NCI-H526 treated with DMSO at 0.1 percent for 48 hours (cell line): ENCODE results near the gene RAB7B.

ENCODE experiments used
- DNase-seq: peaks from one replicate; lab custom pipeline; 2025; lab: John Stamatoyannopoulos, UW

The RAB7B gene

GRCh38 chr1:206022766-206023165 is 19.6 kb upstream of the RAB7B start:
- DNase-seq = no peak

GRCh38 chr1:206021626-206022365 is 18.6 kb upstream of the RAB7B start:
- DNase-seq = no peak

DNA sequence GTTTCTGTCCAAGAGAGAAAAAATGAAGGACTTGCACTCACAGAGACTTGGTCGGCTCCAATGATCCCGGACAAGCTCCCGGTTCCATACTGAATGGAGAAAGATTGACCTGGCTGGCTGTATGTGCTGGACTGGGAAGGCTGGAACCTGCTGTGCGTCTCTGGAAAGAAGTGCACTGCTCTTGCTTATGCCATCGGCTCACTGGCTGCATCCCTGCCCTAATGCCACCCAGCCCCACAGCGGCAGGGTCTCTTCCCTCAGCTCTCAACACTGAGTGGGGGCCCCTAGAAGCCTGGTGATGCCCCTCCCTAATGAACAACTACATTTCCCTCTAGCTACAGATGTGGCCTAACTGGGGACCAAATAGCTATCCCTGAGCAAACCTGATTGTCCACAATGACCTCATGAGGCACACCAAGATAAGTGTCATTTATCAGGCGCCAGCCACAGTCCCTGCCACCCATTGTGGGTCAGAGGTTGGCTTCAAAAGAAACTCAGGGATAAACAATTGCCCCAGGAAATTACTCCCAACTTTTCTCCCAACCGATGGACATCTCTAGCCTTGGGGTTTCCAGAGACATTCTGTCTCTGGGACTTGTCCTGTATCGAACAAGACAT is 17.9 kb upstream of the RAB7B start:
- DNase-seq = no peak

- DNase-seq = no peak
These were observed 17.3 kb upstream of the RAB7B start for GRCh38 chr1:206020393-206021007.

DNA sequence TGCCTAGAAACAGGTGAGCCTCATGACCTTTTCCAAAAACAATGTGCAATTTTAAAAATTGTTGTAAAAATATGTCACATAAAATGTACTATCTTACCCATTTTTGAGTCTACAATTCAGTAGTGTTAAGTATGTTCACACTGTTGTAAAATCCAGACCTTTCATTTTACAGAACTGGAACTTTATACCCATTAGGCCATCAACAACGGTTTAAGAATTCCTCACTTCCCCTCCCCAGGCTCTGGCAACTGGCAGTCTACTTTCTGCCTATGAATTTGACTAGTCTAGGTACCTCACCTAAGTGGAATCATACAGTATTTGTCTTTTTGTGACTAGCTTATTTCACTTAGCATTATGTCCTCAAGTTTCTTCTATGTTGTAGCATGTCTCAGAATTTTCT is 11.9 kb upstream of the RAB7B start:
- no peak for DNase-seq

GRCh38 chr1:206014601-206015000 is 11.4 kb upstream of the RAB7B start:
- no peak for DNase-seq

DNA sequence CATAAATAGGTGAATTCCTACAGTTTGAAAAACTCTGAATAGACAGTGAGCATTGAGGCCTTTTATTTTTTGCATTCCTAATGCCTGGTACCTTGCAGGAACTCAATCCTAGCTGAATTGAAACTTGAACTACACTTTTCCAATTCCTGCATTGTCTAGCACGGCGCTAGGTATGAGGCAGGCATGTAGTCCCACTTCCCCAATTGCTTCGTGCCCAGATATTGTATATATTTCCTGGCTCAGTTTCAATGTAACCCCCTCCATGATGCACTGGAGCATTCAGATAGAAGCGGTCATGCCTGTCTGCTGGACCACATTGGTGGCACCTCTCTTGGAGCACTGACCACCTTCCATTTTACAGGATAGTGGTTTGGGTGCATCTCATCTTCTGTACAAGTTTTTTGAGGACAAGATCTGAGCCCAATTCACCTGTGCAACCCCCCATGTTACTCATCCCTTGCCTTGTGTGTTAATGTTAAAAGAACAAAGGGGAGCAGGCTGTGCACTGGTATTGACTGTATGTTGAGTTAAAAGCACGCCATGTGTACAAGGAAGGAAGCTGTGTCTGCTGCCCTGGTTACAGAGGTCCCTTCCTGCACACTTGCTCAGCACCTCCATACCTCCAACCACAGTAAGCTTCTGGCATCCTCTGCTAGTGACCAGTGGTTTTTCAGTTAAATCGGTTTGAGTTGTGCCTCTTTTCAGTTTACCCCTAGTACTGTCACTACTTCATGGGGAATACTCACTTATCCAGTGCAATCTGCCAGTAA is 10.0 kb upstream of the RAB7B start:
- no peak for DNase-seq

DNA sequence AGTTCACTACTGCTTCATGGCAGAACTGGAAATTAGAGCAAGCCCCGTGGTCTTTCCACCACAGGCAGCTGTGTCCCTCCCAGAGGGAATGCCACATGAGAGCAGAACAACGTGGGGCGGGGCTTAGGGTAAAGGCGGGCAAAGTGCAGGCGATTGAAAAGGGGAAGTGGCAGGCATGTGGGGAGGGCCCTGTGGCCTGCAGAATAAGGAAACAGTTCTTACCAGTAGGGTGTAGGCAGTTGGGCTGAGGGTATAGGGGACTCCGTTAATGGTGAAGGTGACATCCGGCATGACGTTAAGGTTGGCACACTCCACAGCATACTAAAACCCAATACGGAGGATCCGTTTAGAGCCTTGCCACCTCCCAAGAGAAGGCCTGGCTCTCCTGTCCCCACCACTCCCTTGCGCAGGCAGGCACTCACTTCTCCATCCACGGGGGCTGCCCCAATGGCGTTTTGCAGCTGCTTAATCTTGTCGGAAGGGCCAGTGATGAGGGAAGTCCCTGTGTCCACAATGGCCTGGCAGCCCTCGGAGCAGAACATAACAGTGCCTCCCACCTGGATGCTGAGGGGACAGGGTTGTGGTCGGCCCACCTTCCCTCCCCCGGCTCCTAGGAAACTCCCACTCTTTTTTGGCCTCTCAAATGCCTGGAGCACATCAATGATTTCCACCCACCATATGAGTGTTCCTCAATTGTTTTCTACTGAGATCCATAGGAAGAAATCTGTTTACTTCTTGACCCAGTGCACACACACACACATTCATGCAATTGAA is 9.1 kb upstream of the RAB7B start:
- no peak for DNase-seq

DNA sequence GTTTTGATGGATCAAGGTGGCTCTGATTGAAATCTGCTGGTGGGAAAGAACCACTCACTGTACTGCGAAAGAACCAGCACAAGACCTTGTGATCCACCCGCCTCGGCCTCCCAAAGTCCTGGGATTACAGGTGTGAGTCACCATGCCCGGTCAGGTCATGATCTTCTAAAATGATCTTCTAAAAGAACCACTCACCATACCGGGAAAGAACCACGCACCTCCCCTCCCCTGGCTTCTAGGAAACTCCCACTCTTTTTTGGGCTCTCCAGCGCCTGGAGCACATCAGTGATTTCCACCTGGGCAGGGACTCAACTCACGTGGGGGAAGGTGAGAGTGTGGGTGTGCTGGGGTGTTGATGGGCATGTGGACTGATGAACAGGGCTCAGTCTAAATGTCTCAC is 7.9 kb upstream of the RAB7B start:
- no peak for DNase-seq

DNA sequence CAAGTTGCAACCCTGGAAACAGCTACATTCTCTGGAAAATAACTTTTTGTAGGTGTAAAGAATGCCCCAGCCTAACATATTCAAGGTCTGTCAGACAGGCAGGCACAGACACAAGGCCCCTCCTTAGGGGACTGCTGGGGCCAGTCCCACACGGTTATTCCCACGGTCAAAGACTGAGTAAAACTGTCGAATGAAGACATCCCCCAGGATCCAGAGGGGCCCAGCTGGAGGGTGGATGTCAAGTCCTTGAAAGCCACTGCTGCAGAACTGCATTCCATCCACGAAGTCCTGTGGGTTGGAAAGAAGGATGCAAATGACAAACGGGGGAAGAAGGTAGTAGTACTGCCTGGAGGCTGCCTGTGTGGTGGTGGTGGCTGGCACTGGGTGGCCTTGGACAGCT is 6.9 kb upstream of the RAB7B start:
- DNase-seq = no peak

DNA sequence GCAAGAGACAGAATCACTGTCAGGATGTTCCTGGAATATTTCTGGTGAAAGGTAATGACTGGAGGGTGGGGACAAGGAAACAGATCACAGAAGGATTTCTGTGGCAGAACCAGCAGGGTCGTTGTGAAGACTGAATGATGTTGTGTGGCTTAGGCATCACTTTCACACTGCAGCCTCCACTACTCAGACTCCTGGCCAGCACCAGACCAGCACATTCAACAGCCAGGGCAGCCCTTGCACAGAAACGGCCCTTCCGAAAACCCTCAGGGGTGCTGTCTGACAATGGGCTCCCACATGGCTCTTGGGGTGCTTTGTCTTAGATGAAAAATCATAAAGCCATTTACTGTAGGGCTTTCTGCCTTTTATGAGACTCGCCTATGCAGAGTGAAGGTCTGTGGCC is 3.8 kb upstream of the RAB7B start:
- no peak for DNase-seq

DNA sequence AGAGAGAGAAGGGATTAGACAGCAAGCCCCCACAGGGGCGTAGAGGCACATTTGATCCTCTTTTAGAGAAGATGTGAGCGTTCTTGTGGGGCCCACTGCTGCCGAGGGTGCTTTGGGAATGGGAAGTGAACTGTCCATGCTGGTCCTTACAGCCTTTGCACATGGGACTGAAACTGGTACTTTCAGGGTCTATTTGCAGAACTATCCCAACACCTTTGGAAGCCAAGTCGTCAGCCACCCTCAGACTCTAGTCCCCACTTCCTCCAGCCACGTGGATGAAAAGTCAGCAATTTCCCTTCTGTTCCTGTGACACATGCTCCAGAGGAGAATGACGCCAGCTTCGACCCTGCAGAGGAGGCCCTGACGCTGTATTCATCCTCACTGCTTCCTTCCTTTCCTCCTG is 2.6 kb upstream of the RAB7B start:
- no peak for DNase-seq

- DNase-seq = no peak
These were observed 2.0 kb upstream of the RAB7B start for GRCh38 chr1:206005234-206005633.

- DNase-seq = no peak
These were observed 1.6 kb upstream of the RAB7B start for GRCh38 chr1:206004826-206005225.

DNA sequence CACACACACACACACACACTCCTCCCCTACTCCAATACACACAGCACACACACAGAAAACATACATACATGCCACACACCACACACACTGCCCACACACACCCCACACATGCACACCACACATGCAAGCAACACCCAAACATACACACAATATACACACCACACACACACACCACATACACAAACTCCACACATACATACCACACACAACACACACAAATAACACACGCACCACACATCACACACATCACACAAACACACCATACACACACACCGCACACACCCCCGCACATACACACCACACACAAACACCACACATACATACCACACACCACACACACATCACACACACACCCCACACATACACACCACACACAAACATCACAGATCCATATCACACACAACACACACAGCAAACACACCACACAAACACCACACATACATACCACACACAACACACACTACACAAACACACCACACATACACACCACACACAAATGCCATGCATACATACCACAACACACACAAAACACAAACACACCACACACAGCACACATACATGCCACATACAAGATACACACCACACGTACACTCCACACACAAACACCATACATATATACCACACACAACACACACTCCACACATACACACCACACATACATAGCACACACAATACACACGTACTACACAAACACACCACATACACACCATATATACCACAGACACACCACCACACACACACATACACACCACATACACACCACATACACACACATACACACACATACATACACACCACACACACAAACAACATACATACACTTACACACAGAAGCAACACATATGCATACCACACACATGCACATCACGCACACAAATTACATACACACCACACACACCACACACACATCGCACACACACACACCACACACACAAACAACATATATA is 932 bp upstream of the RAB7B start:
- DNase-seq = no peak

DNA sequence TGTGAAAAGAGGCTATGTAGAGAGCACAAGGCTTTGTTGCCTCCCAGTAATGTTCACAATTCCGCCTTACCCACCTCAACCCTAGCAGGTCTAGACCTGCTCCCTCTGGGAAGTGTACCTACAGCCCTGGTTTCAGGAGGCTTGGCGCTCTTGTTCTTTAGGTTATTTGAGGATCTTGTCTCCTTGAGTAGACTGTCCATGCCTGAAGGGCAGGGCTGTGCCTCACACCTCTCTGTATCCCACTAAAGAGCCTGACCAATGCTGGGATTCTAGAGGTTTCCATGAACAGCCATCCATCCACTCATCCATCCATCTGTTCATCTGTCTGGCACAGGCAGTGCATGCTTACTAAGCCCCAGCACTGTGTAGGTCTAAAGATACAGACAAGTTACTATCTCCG is 1.0 kb downstream of the RAB7B start:
- no peak for DNase-seq

- no peak for DNase-seq
These were observed 1.7 kb downstream of the RAB7B start for GRCh38 chr1:206001476-206001888.

DNA sequence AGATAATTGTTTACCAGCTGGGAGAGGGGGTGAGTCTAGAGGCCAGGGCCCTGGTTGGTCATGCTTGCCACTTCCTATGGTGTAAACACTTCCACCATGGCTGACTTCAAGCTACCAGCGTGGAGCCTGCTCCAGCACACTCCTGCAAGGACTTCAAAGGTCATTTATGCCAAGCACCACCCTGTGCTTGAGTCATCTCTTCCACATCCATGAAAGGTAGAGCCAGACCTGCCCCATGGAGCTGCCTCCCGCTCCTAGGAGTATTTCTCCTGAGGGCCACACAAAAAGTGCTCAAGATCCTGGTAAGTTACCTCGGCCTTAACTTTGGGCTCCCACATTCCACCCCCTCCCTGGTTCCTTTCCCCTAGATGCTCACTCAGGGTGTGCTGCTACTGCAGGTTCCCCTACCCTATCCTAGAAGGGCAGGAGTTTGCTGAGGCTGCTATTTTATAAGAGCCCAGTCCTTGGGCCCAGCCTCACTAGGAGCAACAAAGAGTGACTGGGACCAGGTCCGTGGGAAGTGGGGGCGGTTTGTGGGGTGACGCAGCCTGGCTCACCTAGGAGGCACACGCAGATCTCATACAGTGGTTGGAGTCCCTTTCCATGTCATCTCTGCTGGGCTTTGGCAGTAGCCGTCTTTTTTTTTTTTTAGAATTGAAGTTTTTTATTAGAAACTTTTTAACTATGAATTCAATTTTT is 2.4 kb downstream of the RAB7B start:
- DNase-seq = no peak

- DNase-seq = no peak
These were observed 4.5 kb downstream of the RAB7B start for GRCh38 chr1:205998457-205999241.
